Ovary (tissue), 9 donors: Measurements from ENCODE around the gene SDK1. TPM values are rescaled to one million over a fixed set of nuclear protein-coding genes. Genes with fewer than 3 reads are reported as not detected.

Experiments
- DNase-seq, 5 donors: peaks; one replicate each; pipeline ENCODE4 v3.0.0-alpha.2; 2019 to 2020
- H3K27ac ChIP-seq, 2 donors: fragments of 200-600 bp; one replicate each; pipeline versions ENCODE4 v1.5.1 to v1.8.0; 2019 to 2022
- H3K27me3 ChIP-seq: fragments of 200-600 bp; one replicate; pipeline ENCODE4 v1.8.0; 2022
- H3K36me3 ChIP-seq: fragments of 200-600 bp; sonication (generic); one replicate; pipeline ENCODE4 v1.5.1; 2019
- H3K4me1 ChIP-seq: one replicate; pipeline ENCODE4 v1.8.1; 2013; ENCODE audit warnings: mild to moderate bottlenecking, moderate library complexity; ENCODE audit not compliant: insufficient read depth
- H3K4me3 ChIP-seq: fragments of 200-600 bp; sonication (generic); one replicate; pipeline ENCODE4 v1.5.1; 2017
- H3K9me3 ChIP-seq, 2 donors: fragments of 200-600 bp in 1 of 2; sonication (generic) in 1 of 2; one replicate each; pipeline versions ENCODE4 v1.5.1 to v1.8.1; 2013 to 2019; ENCODE audit warnings: mild to moderate bottlenecking in 1 of 2, moderate library complexity in 1 of 2
- CTCF ChIP-seq, 3 donors: fragments of 450-650 bp in 2 of 3; fragments of 200-600 bp in 1 of 3; IDR thresholded peaks; one replicate each; pipeline versions ENCODE4 v1.5.1 to v1.8.0; 2016 to 2022; ENCODE audit warnings: antibody characterized with exemption in 3 of 3, mild to moderate bottlenecking in 1 of 3
- EP300 ChIP-seq: sonication (generic); formaldehyde crosslinking; IDR thresholded peaks from one replicate; pipeline ENCODE4 v1.6.1; 2017; ENCODE audit warnings: antibody characterized with exemption
- POLR2A ChIP-seq: fragments of 450-650 bp; IDR thresholded peaks from one replicate; pipeline ENCODE4 v1.6.1; 2017; ENCODE audit warnings: antibody characterized with exemption, mild to moderate bottlenecking, moderate library complexity
- WGBS, 3 donors: extraction: QIAGEN DNeasy Blood & Tissue Kit in 1 of 3; methylation state at CpG; one replicate each; pipeline versions ENCODE4 v1.1.5 to v1.1.7; 2013 to 2017; 5-methylcytosine and 5-hydroxymethylcytosine counted together
- intact Hi-C, 4 donors: fragments of 100-400 bp; cut with DNase I; formaldehyde crosslinking; loops; one replicate each; pipeline versions ENCODE4 v1.11.0 to v1.15.1; 2022 to 2023
- polyA plus RNA-seq, 2 donors: library from polyadenylated mRNA; stranded (reverse); fragments of 200-250 nt in 1 of 2; fragments of 350-450 nt in 1 of 2; fragmentation: Illumina TruSeq in 1 of 2; extraction: RNeasy Lipid Tissue Mini Kit (QIAGEN cat#74804) in 1 of 2; gene quantifications; one replicate each; pipeline ENCODE4 v1.2.3, GENCODE V29; 2013 to 2014
- total RNA-seq, 7 donors: library from RNA; depleted of rRNA in 2 of 7; stranded (reverse); fragments of >200 nt in 2 of 7; fragmentation: NEBNext Ultra II Directional in 3 of 7; extraction: Animal tissue kit (Norgen Biotek cat#: 25700) in 3 of 7; gene quantifications; one replicate each; pipeline versions ENCODE4 v1.1.0 to v1.2.4, GENCODE V29; 2016 to 2023
- donor health status: DM: no; HTN: no; CAD: no; lungs with moderate emphysema.
- donor health status: DM: no; HTN: no; CAD: no.
- donor health status: Bipolar disorder and iron deficiency.
- donor health status: DM: yes; HTN: yes; CAD: no.
- donor health status: DM: no; HTN: no; CAD: no.
- donor health status: DM: yes; HTN: yes; CAD: no.

Gene SDK1
- total and polyA plus RNA-seq, 9 donors = 1.2 to 13.3 (median 4.4) TPM

GRCh38 chr7:4208586-4208985, 907.5 kb downstream of the SDK1 start:
- H3K4me3 ChIP-seq = no peak overlapping the region
- intact Hi-C loops = no loop called here
- WGBS, 3 donors = 84 to 91% (median 84%) methylated on average over 13 of the region's 13 CpGs
- no peaks in the 10 kb centered on the region for H3K4me1 ChIP-seq
- H3K9me3 ChIP-seq = no peaks in the 10 kb centered on the region
- H3K36me3 ChIP-seq = no peaks in the 10 kb centered on the region
- no peak for TF ChIP-seq CTCF (IDR thresholded peaks at IDR 0.05)
- TF ChIP-seq POLR2A = no peak
- no peak for TF ChIP-seq EP300
- no peak for DNase-seq
- H3K27me3 ChIP-seq = no peaks in the 10 kb centered on the region
- H3K27ac ChIP-seq = no peak overlapping the region

- no peak for DNase-seq
- H3K27ac ChIP-seq = no peak overlapping the region
- H3K4me1 ChIP-seq = no peaks in the 10 kb centered on the region
- no peaks in the 10 kb centered on the region for H3K27me3 ChIP-seq
- no peak overlapping the region for H3K4me3 ChIP-seq
- intact Hi-C loops = no loop called here
- WGBS, 3 donors = 89 to 91% (median 90%) methylated on average over 10 of the region's 10 CpGs
- no peaks in the 10 kb centered on the region for H3K36me3 ChIP-seq
- TF ChIP-seq POLR2A = no peak
- TF ChIP-seq CTCF (IDR thresholded peaks at IDR 0.05) = no peak
- no peak for TF ChIP-seq EP300
- H3K9me3 ChIP-seq = no peaks in the 10 kb centered on the region
Measured at GRCh38 chr7:4209126-4209525, 908.1 kb downstream of the SDK1 start.

GRCh38 chr7:4209966-4210365, 908.9 kb downstream of the SDK1 start:
- Histone ChIP-seq H3K9me3 (no peaks in the 10 kb centered on the region), H3K27me3 (no peaks in the 10 kb centered on the region), H3K36me3 (no peaks in the 10 kb centered on the region), H3K4me1 (no peaks in the 10 kb centered on the region), H3K4me3 (no peak overlapping the region), H3K27ac (no peak overlapping the region)
- 92 to 95% (median 93%) methylated on average over 20 of the region's 20 CpGs for WGBS, 3 donors
- TF ChIP-seq CTCF (IDR thresholded peaks at IDR 0.05) (no peak), EP300 (no peak), POLR2A (no peak)
- intact Hi-C loops = no loop called here
- DNase-seq = no peak

GRCh38 chr7:4210821-4211220, 909.8 kb downstream of the SDK1 start:
- H3K27me3 ChIP-seq = no peaks in the 10 kb centered on the region
- peaks cover 2% of the 10 kb centered on the region for H3K4me1 ChIP-seq
- TF ChIP-seq POLR2A = no peak
- no peak for TF ChIP-seq CTCF (IDR thresholded peaks at IDR 0.05)
- no peak for TF ChIP-seq EP300
- no peak overlapping the region for H3K4me3 ChIP-seq
- whole genome bisulfite sequencing, 3 donors = 91 to 96% (median 93%) methylated on average over 13 of the region's 13 CpGs
- no peak overlapping the region for H3K27ac ChIP-seq
- H3K36me3 ChIP-seq = no peaks in the 10 kb centered on the region
- no peak for DNase-seq
- intact Hi-C loops = no loop called here
- H3K9me3 ChIP-seq = no peaks in the 10 kb centered on the region

- intact Hi-C loops = no loop called here
- no peak overlapping the region for H3K4me3 ChIP-seq
- H3K36me3 ChIP-seq = no peaks in the 10 kb centered on the region
- DNase-seq = no peak
- H3K4me1 ChIP-seq = peaks cover 4% of the 10 kb centered on the region
- H3K27ac ChIP-seq = no peak overlapping the region
- no peaks in the 10 kb centered on the region for H3K27me3 ChIP-seq
- WGBS, 3 donors = 92 to 95% (median 92%) methylated on average over 11 of the region's 11 CpGs
- TF ChIP-seq POLR2A = no peak
- TF ChIP-seq CTCF (IDR thresholded peaks at IDR 0.05) = no peak
- no peak for TF ChIP-seq EP300
- no peaks in the 10 kb centered on the region for H3K9me3 ChIP-seq
Measured at GRCh38 chr7:4211261-4211660, 910.2 kb downstream of the SDK1 start.
